IMR-90 (cell line): ENCODE data around the gene STX16. TPM values are rescaled to one million over a fixed set of nuclear protein-coding genes. Genes with fewer than 3 reads are reported as not detected.
A peak's percentile ranks its signal among the peaks of the same experiment; 100 is the strongest.

Source experiments
- ATAC-seq: fragments of 200-7000 bp; cut with Tn5 transposase; 2 replicates; pipeline ENCODE4 v1.9.1; 2020; ENCODE audit warnings: low read depth, mild to moderate bottlenecking, moderate library complexity
- BruUV-seq: library from RNA; stranded (reverse); fragments of 400-500 nt; replicated peaks from 2 replicates; lab custom pipeline; 2021; lab: Mats Ljungman, UMichigan
- CTCF ChIA-PET: fragments of 300-600 bp; formaldehyde crosslinking; extraction: SDS; loops from one replicate; lab custom pipeline; 2021; ENCODE audit warnings: antibody characterized with exemption; lab: Yijun Ruan, JAX
- POLR2A ChIA-PET: fragments of 300-600 bp; sonication (Branson Sonifier 250); formaldehyde crosslinking; loops from one replicate; lab custom pipeline; 2022; ENCODE audit warnings: antibody characterized with exemption; ENCODE audit not compliant: unreplicated experiment; lab: Charles Lee
- DNase-seq: peaks from one replicate; pipeline ENCODE4 v3.0.0; 2013
- H2AFZ ChIP-seq: replicated peaks from 2 replicates; pipeline ENCODE3; 2013; ENCODE audit warnings: low read length, mild to moderate bottlenecking; ENCODE audit not compliant: poor library complexity
- H2AK5ac ChIP-seq: 2 replicates; pipeline ENCODE4 v1.6.1; 2013; ENCODE audit warnings: low read depth, low read length, inconsistent platforms
- H2AK9ac ChIP-seq: replicated peaks from 2 replicates; pipeline ENCODE3; 2013; ENCODE audit warnings: mild to moderate bottlenecking, low read depth, low read length, moderate library complexity; ENCODE audit not compliant: poor library complexity
- H2BK120ac ChIP-seq: 2 replicates; pipeline ENCODE4 v1.6.1; 2013; ENCODE audit warnings: low read depth, low read length, inconsistent platforms
- H2BK15ac ChIP-seq: 3 replicates; pipeline ENCODE4 v1.6.1; 2013; ENCODE audit warnings: low read depth, low read length, inconsistent platforms
- H2BK20ac ChIP-seq: 2 replicates; pipeline ENCODE4 v1.6.1; 2013; ENCODE audit warnings: low read depth, mild to moderate bottlenecking, inconsistent platforms, low read length, moderate library complexity
- H2BK5ac ChIP-seq: 2 replicates; pipeline ENCODE4 v1.6.1; 2013; ENCODE audit warnings: mild to moderate bottlenecking, low read depth, low read length, inconsistent platforms; ENCODE audit not compliant: poor library complexity, severe bottlenecking
- H3K14ac ChIP-seq: replicated peaks from 2 replicates; pipeline ENCODE4 v1.6.1; 2013; ENCODE audit warnings: low read depth, low read length, inconsistent platforms
- H3K18ac ChIP-seq: 2 replicates; pipeline ENCODE4 v1.6.1; 2013; ENCODE audit warnings: low read depth, low read length, control low read depth
- H3K23ac ChIP-seq: 2 replicates; pipeline ENCODE4 v1.6.1; 2013; ENCODE audit warnings: low read depth, low read length, inconsistent platforms
- H3K27ac ChIP-seq: 2 replicates; pipeline ENCODE4 v1.5.1; 2013; ENCODE audit warnings: mild to moderate bottlenecking, control low read depth, low read length; ENCODE audit not compliant: insufficient read depth
- H3K27me3 ChIP-seq: 2 replicates; pipeline ENCODE4 v1.6.1; 2013; ENCODE audit warnings: low read length; ENCODE audit not compliant: control insufficient read depth, insufficient read depth
- H3K36me3 ChIP-seq: 2 replicates; pipeline ENCODE4 v1.6.1; 2013; ENCODE audit warnings: low read length, mixed read lengths; ENCODE audit not compliant: control insufficient read depth, insufficient read depth
- H3K4ac ChIP-seq: 2 replicates; pipeline ENCODE4 v1.6.1; 2013; ENCODE audit warnings: low read depth, low read length, inconsistent platforms
- H3K4me1 ChIP-seq: 2 replicates; pipeline ENCODE4 v1.6.1; 2013; ENCODE audit warnings: low read length, mixed read lengths; ENCODE audit not compliant: control insufficient read depth, insufficient read depth
- H3K4me2 ChIP-seq: 2 replicates; pipeline ENCODE4 v1.6.1; 2013; ENCODE audit warnings: low read depth, mild to moderate bottlenecking, control low read depth, low read length, moderate library complexity
- H3K4me3 ChIP-seq: 2 replicates; pipeline ENCODE4 v1.5.1; 2013; ENCODE audit warnings: low read depth, mild to moderate bottlenecking, control low read depth, low read length, moderate library complexity; ENCODE audit not compliant: insufficient read depth
- H3K56ac ChIP-seq: 2 replicates; pipeline ENCODE4 v1.6.1; 2013; ENCODE audit warnings: low read length, inconsistent platforms; ENCODE audit not compliant: insufficient read depth; ENCODE audit errors: extremely low read depth
- H3K79me1 ChIP-seq, 2 experiments: 2 replicates each; pipeline ENCODE4 v1.6.1; 2013; ENCODE audit warnings: low read length in 2 of 2, inconsistent platforms in 1 of 2, low read depth in 1 of 2
- H3K9ac ChIP-seq: 2 replicates; pipeline ENCODE4 v1.6.1; 2013; ENCODE audit warnings: low read depth, low read length, control low read depth
- H3K9me1 ChIP-seq: 2 replicates; pipeline ENCODE4 v1.6.1; 2013; ENCODE audit warnings: low read length, inconsistent platforms; ENCODE audit not compliant: insufficient read depth
- H3K9me3 ChIP-seq: 2 replicates; pipeline ENCODE4 v1.6.1; 2013; ENCODE audit warnings: low read length; ENCODE audit not compliant: control insufficient read depth, insufficient read depth
- H4K20me1 ChIP-seq: 2 replicates; pipeline ENCODE4 v1.6.1; 2013; ENCODE audit warnings: low read length, inconsistent platforms; ENCODE audit not compliant: insufficient read depth
- H4K5ac ChIP-seq: 2 replicates; pipeline ENCODE4 v1.6.1; 2013; ENCODE audit warnings: mild to moderate bottlenecking, low read depth, low read length, control low read depth
- H4K8ac ChIP-seq, 2 experiments: 2 replicates each; pipeline ENCODE4 v1.6.1; 2013; ENCODE audit warnings: low read depth in 2 of 2, low read length in 2 of 2, control low read depth in 1 of 2, inconsistent platforms in 1 of 2
- H4K91ac ChIP-seq: 2 replicates; pipeline ENCODE4 v1.6.1; 2013; ENCODE audit warnings: low read depth, low read length, inconsistent platforms; ENCODE audit not compliant: insufficient read depth
- BHLHE40 ChIP-seq: fragments of 150-350 bp; IDR thresholded peaks from 2 replicates; pipeline ENCODE4 v1.6.1; 2016; ENCODE audit warnings: mild to moderate bottlenecking, low read depth, low read length
- NFE2L2 ChIP-seq: fragments of 150-350 bp; IDR thresholded peaks from 2 replicates; pipeline ENCODE4 v1.6.1; 2016; ENCODE audit warnings: low read depth, mild to moderate bottlenecking, low read length
- SMC3 ChIP-seq: fragments of 150-350 bp; IDR thresholded peaks from 2 replicates; pipeline ENCODE4 v1.6.1; 2016; ENCODE audit warnings: low read depth, mild to moderate bottlenecking, antibody characterized with exemption, low read length, moderate library complexity
- USF2 ChIP-seq: fragments of 150-350 bp; IDR thresholded peaks from 2 replicates; pipeline ENCODE4 v1.6.1; 2017; ENCODE audit warnings: mild to moderate bottlenecking, antibody characterized with exemption, low read length, low read depth
- WGBS, 2 experiments: methylation state at CpG; one replicate each; pipeline versions ENCODE4 v1.1.5 to v1.1.7; 2013; ENCODE audit warnings: missing lambda C conversion rate in 2 of 2; ENCODE audit not compliant: insufficient read length in 1 of 2; ENCODE audit errors: extremely low coverage in 2 of 2; 5-methylcytosine and 5-hydroxymethylcytosine counted together
- dilution Hi-C: fragments of 300-500 bp; cut with HindIII; formaldehyde crosslinking; loops from one replicate; pipeline ENCODE4 v1.14.3; 2018; ENCODE audit warnings: low sequenced_read_pairs; ENCODE audit not compliant: unreplicated experiment
- in situ Hi-C: fragments of 300-500 bp; cut with MboI; formaldehyde crosslinking; loops from 3 replicates; pipeline ENCODE4 v1.14.3; 2019; ENCODE audit warnings: low sequenced_read_pairs, inconsistent platforms, mixed read lengths
- intact Hi-C: fragments of 100-400 bp; cut with micrococcal nuclease; formaldehyde crosslinking; loops from 2 replicates; pipeline ENCODE4 v1.10.0; 2022
- polyA plus RNA-seq, 3 experiments: library from polyadenylated mRNA; depleted of rRNA; stranded (reverse); fragments of >200 nt; gene quantifications; 2 replicates each; pipeline ENCODE4 v1.2.3, GENCODE V29; 2012; ENCODE audit warnings: low replicate concordance in 1 of 3
- total RNA-seq: library from RNA; depleted of rRNA; stranded (reverse); fragments of >200 nt; gene quantifications from 2 replicates; pipeline ENCODE4 v1.2.3, GENCODE V29; 2012

Gene STX16
- total and polyA plus RNA-seq, 2 of the 4 experiments (the other 2 are of a cell fraction) = 26.9 to 58.2 TPM

GRCh38 chr20:58695084-58695722, 44.1 kb downstream of the STX16 start:
- intact Hi-C loops (no loop called here), in situ Hi-C loops (no loop called here), dilution Hi-C loops (no loop called here)
- no peak overlapping the region; the same call in 1 of the 2 replicates for H3K4me2 ChIP-seq
- DNase-seq (no peak), ATAC-seq (no peak)
- ChIA-PET POLR2A (no interaction called here), CTCF (no interaction called here)
- H4K20me1 ChIP-seq = no peaks in the 10 kb centered on the region
- BruUV-seq = no TSS peak
- WGBS, 2 experiments = 94% methylated on average over 5 of the region's 9 CpGs; no CpG with 5 or more reads in 1 of the 2 experiments
- H3K9ac ChIP-seq = no peak overlapping the region
- no peak overlapping the region for H2AK5ac ChIP-seq
- H3K9me1 ChIP-seq = peaks cover 16% of the 10 kb centered on the region
- H3K4me3 ChIP-seq = no peak overlapping the region
- no peaks in the 10 kb centered on the region for H3K9me3 ChIP-seq
- H3K4me1 ChIP-seq = peaks cover 20% of the 10 kb centered on the region
- peak overlapping the region; percentile 39 for H2AK9ac ChIP-seq
- no peak overlapping the region for H2BK20ac ChIP-seq
- 0 out of 2 replicates have a peak overlapping the region, but pooled peaks have one; percentile 0 for H3K14ac ChIP-seq
- H2BK15ac ChIP-seq = no peak overlapping the region
- H3K18ac ChIP-seq = no peak overlapping the region
- peaks cover 6 to 21% of the 10 kb centered on the region in 2 experiments; a peak in 2 of 4 replicates for H3K79me1 ChIP-seq
- H2BK120ac ChIP-seq = no peak overlapping the region
- no peaks in the 10 kb centered on the region for H3K27me3 ChIP-seq
- no peak overlapping the region for H3K27ac ChIP-seq
- no peak overlapping the region for H4K91ac ChIP-seq
- no peak overlapping the region for H4K8ac ChIP-seq
- H4K5ac ChIP-seq = no peak overlapping the region
- peaks cover 26% of the 10 kb centered on the region for H3K36me3 ChIP-seq
- H2AFZ ChIP-seq = peak overlapping the region; percentile 43
- H2BK5ac ChIP-seq = peak overlapping the region; percentile 71
- H3K23ac ChIP-seq = 0 out of 2 replicates have a peak overlapping the region, but pooled peaks have one; percentile 59
- no peak overlapping the region for H3K4ac ChIP-seq
- TF ChIP-seq SMC3 (no peak), BHLHE40 (no peak), USF2 (no peak), NFE2L2 (no peak)
- H3K56ac ChIP-seq = no peak overlapping the region
